SK-N-SH (cell line): ENCODE measurements around the gene TMEM259.

ENCODE experiments used
- CTCF ChIP-seq: fragments of 200-600 bp; sonication (generic); IDR thresholded peaks from 2 replicates; pipeline ENCODE4 v1.6.1; 2017; ENCODE audit warnings: antibody characterized with exemption, mild to moderate bottlenecking, moderate library complexity
- ELF1 ChIP-seq: IDR thresholded peaks from 2 replicates; pipeline ENCODE4 v1.4.0; 2012
- MXI1 ChIP-seq: IDR thresholded peaks from 2 replicates; pipeline ENCODE4 v1.6.1; 2012; ENCODE audit warnings: mild to moderate bottlenecking, low read depth, low read length, improper control_type of control experiment
- REST ChIP-seq: IDR thresholded peaks from 2 replicates; pipeline ENCODE4 v1.6.1; 2012; ENCODE audit warnings: mild to moderate bottlenecking, low read depth, low read length, moderate library complexity
- SIN3A ChIP-seq: IDR thresholded peaks from 2 replicates; pipeline ENCODE4 v1.6.1; 2012; ENCODE audit warnings: low read depth, mild to moderate bottlenecking, low read length, moderate library complexity, borderline replicate concordance
- TAF1 ChIP-seq: IDR thresholded peaks from 2 replicates; pipeline ENCODE4 v1.6.1; 2012; ENCODE audit warnings: low read depth, mild to moderate bottlenecking, low read length, moderate library complexity, borderline replicate concordance
- TEAD4 ChIP-seq: IDR thresholded peaks from 2 replicates; pipeline ENCODE4 v1.4.0; 2012; ENCODE audit warnings: mild to moderate bottlenecking, borderline replicate concordance; ENCODE audit not compliant: insufficient read depth
- YY1 ChIP-seq: IDR thresholded peaks from 2 replicates; pipeline ENCODE4 v1.4.0; 2012; ENCODE audit warnings: low read depth, mild to moderate bottlenecking

GRCh38 chr19:1042689-1043511 lies 22.0 kb upstream of the TMEM259 start:
- TF ChIP-seq CTCF (no peak), REST (no peak), ELF1 (no peak), SIN3A (no peak), TAF1 (no peak), TEAD4 (no peak), YY1 (no peak), MXI1 (no peak)
